HG02981 (cell line): ENCODE data around the gene CDH23.
A peak's percentile ranks its signal among the peaks of the same experiment; 100 is the strongest.

Experiments used
- ATAC-seq: cut with Tn5 transposase; IDR thresholded peaks from one replicate; pipeline ENCODE4 v1.9.1; 2021; ENCODE audit warnings: mild to moderate bottlenecking, moderate library complexity; ENCODE audit not compliant: unreplicated experiment

Gene CDH23

GRCh38 chr10:71369602-71370001 is 27.1 kb upstream of the CDH23 start:
- ATAC-seq: no peak

GRCh38 chr10:71370031-71370430 is 26.7 kb upstream of the CDH23 start:
- ATAC-seq: no peak

- ATAC-seq: peak; percentile 58
Observed at GRCh38 chr10:71371750-71372166, 25.0 kb upstream of the CDH23 start.

GRCh38 chr10:71372882-71373495 is 23.7 kb upstream of the CDH23 start:
- ATAC-seq: peak; percentile 40

- ATAC-seq: no peak
Observed at GRCh38 chr10:71374481-71375233, 22.1 kb upstream of the CDH23 start.

GRCh38 chr10:71375952-71376351 is 20.8 kb upstream of the CDH23 start:
- no peak for ATAC-seq

GRCh38 chr10:71378336-71379117 is 18.2 kb upstream of the CDH23 start:
- ATAC-seq: no peak

GRCh38 chr10:71379118-71379766 is 17.5 kb upstream of the CDH23 start:
- ATAC-seq: no peak

- ATAC-seq: no peak
Observed at GRCh38 chr10:71380841-71381240, 15.9 kb upstream of the CDH23 start.

- ATAC-seq: no peak
Observed at GRCh38 chr10:71381611-71382010, 15.1 kb upstream of the CDH23 start.

- ATAC-seq: no peak
Observed at GRCh38 chr10:71382028-71382427, 14.7 kb upstream of the CDH23 start.

GRCh38 chr10:71382757-71383156 is 14.0 kb upstream of the CDH23 start:
- no peak for ATAC-seq

- ATAC-seq: peak; percentile 45
Observed at GRCh38 chr10:71383972-71384687, 12.6 kb upstream of the CDH23 start.

- no peak for ATAC-seq
Observed at GRCh38 chr10:71388171-71388570, 8.5 kb upstream of the CDH23 start.

- no peak for ATAC-seq
Observed at GRCh38 chr10:71388583-71389310, 8.0 kb upstream of the CDH23 start.

- no peak for ATAC-seq
Observed at GRCh38 chr10:71389768-71390460, 6.8 kb upstream of the CDH23 start.

GRCh38 chr10:71390461-71390835 is 6.3 kb upstream of the CDH23 start:
- no peak for ATAC-seq

GRCh38 chr10:71390921-71391690 is 5.6 kb upstream of the CDH23 start:
- no peak for ATAC-seq

- ATAC-seq: no peak
Observed at GRCh38 chr10:71391701-71392100, 5.0 kb upstream of the CDH23 start.
